HEK293T (cell line): ENCODE results near the gene METTL26.

Experiments
- BHLHE40 ChIP-seq: fragments of 450-650 bp; IDR thresholded peaks from 2 replicates; pipeline ENCODE4 v1.6.1; 2016; ENCODE audit warnings: mild to moderate bottlenecking, moderate library complexity, borderline replicate concordance
- ELF4 ChIP-seq: fragments of 450-650 bp; IDR thresholded peaks from 2 replicates; pipeline ENCODE4 v1.6.1; 2017; ENCODE audit warnings: antibody characterized with exemption
- FOXA1 ChIP-seq: fragments of 450-650 bp; IDR thresholded peaks from 2 replicates; pipeline ENCODE4 v1.6.1; 2016; ENCODE audit warnings: mild to moderate bottlenecking
- FOXK2 ChIP-seq: fragments of 450-650 bp; IDR thresholded peaks from 2 replicates; pipeline ENCODE4 v1.6.1; 2016; ENCODE audit warnings: mild to moderate bottlenecking
- SP1 ChIP-seq: fragments of 450-650 bp; IDR thresholded peaks from 2 replicates; pipeline ENCODE4 v1.6.1; 2017
- TARDBP ChIP-seq: fragments of 450-650 bp; IDR thresholded peaks from 2 replicates; pipeline ENCODE4 v1.6.1; 2016
- ZNF384 ChIP-seq: fragments of 450-650 bp; IDR thresholded peaks from 2 replicates; pipeline ENCODE4 v1.6.1; 2016

- TF ChIP-seq FOXK2 (no peak), ZNF384 (no peak), TARDBP (no peak), ELF4 (no peak), SP1 (no peak), BHLHE40 (no peak), FOXA1 (no peak)
Measured at GRCh38 chr16:638836-639235, 2.7 kb upstream of the METTL26 start.
